ENCODE results near the gene MPV17. TPM values are rescaled to one million over a fixed set of nuclear protein-coding genes. Genes with fewer than 3 reads are reported as not detected.
"Not testable (repeated sequence)": the region's sequence is repeated elsewhere in the genome, so short reads cannot be mapped to it uniquely, and the experiment has no call there.

Gene MPV17
- total RNA-seq, 1 donor from 2014 or later: 80.4 TPM

- Histone ChIP-seq H3K36me3 (peaks cover 5% of the 10 kb centered on the region), H3K27me3 (peaks cover 37% of the 10 kb centered on the region), H3K4me3 (peak overlapping the region; percentile 8), H3K9me3 (no peaks in the 10 kb centered on the region), H3K4me1 (peaks cover 20% of the 10 kb centered on the region), H3K27ac (no peak overlapping the region)
- DNase-seq (no peak), ATAC-seq (no peak)
- no peak for TF ChIP-seq CTCF (IDR thresholded peaks at IDR 0.05)
- intact Hi-C loops (cut with DNase I): no loop called here
Measured at GRCh38 chr2:27306136-27306535, 16.8 kb downstream of the MPV17 start.

- H3K36me3 ChIP-seq: peaks cover 4% of the 10 kb centered on the region
- intact Hi-C loops (cut with DNase I): no loop called here
- no peak for DNase-seq
Measured at GRCh38 chr2:27305516-27305915, 17.4 kb downstream of the MPV17 start.

GRCh38 chr2:27304488-27305240, 18.2 kb downstream of the MPV17 start:
- Histone ChIP-seq H3K36me3 (peaks cover 3% of the 10 kb centered on the region), H3K4me1 (peaks cover 20% of the 10 kb centered on the region), H3K27ac (no peak overlapping the region), H3K27me3 (peaks cover 37% of the 10 kb centered on the region), H3K4me3 (no peak overlapping the region), H3K9me3 (no peaks in the 10 kb centered on the region)
- DNase-seq (no peak), ATAC-seq (no peak)
- TF ChIP-seq CTCF (IDR thresholded peaks at IDR 0.05): no peak
- intact Hi-C loops (cut with DNase I): no loop called here

More at GRCh38 chr2:27305516-27305915, 17.4 kb downstream of the MPV17 start:
- TF ChIP-seq CTCF (IDR thresholded peaks at IDR 0.05): no peak
- Histone ChIP-seq H3K27ac (no peak overlapping the region), H3K27me3 (peaks cover 37% of the 10 kb centered on the region), H3K4me1 (peaks cover 20% of the 10 kb centered on the region), H3K9me3 (no peaks in the 10 kb centered on the region), H3K4me3 (no peak overlapping the region)
- ATAC-seq: no peak

- DNase-seq (peak; percentile 64), ATAC-seq (peak; percentile 83)
- Histone ChIP-seq H3K27me3 (peaks cover 30% of the 10 kb centered on the region), H3K4me3 (peak overlapping the region; percentile 47), H3K9me3 (no peaks in the 10 kb centered on the region), H3K4me1 (peaks cover 20% of the 10 kb centered on the region), H3K27ac (no peak overlapping the region), H3K36me3 (no peaks in the 10 kb centered on the region)
- TF ChIP-seq CTCF (IDR thresholded peaks at IDR 0.05): peak; percentile 84
- intact Hi-C loops (cut with DNase I): no loop called here
Measured at GRCh38 chr2:27303093-27304025, 19.5 kb downstream of the MPV17 start.

- H3K4me3 ChIP-seq; H3K27me3 ChIP-seq; H3K27ac ChIP-seq; H3K9me3 ChIP-seq; intact Hi-C loops (cut with DNase I); DNase-seq; H3K36me3 ChIP-seq; ATAC-seq; H3K4me1 ChIP-seq: not testable (repeated sequence)
Measured at GRCh38 chr2:27300606-27301005, 22.3 kb downstream of the MPV17 start.

All from upper lobe of right lung (tissue), 1 donor.